CD4-positive, alpha-beta T cell treated with Interleukin-2 at 100 ng/mL for 4 hours (primary cell): ENCODE data around the gene EDRF1.
"Not testable (repeated sequence)": the region's sequence is repeated elsewhere in the genome, so short reads cannot be mapped to it uniquely, and the experiment has no call there.

Source experiments
- DNase-seq: peaks from one replicate; pipeline ENCODE4 v3.0.0-alpha.2; 2020; ENCODE audit warnings: low spot score

The EDRF1 gene

DNA sequence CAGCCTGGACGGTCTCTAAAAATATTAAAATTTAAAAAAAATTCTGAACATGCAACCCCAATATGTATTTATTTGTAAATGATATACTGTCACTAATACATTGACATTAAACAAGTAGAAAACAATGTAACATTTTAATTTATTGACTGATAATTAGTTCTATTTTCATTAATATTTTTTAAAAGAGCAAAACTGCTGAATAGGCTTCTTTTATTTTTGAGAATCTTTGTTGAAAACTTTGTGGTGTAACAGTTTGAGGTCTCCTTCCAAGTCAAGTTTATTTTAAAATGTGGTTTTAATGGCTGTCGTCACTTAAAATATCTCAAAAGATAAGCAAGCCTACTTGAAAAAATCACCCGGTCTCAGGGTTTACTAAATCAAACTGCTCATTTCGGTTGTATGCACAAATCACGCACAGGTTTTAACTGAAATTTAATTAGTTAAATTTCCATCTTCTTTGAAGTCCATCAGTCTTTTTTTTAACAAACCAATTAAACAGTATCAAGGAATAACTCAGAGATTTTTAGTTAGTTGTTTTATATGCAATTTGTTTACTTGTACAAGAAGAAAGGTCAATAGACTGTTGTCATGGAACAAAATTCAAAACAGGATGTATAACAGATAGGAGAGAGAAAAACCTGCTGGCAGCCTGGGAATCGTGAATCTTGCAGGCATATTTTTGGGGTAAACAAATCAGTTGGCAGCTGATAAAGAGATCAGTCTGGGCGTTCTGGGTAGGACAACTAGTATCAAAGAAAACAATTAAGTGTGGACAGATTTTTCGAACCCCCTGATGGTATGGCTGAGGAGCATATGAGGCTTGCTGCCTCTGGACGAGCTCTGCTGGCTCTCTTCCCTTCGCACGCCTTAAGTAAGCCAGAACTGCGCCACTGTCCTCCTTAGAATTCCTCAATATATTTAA, 9.7 kb upstream of the EDRF1 start:
- no peak for DNase-seq

DNA sequence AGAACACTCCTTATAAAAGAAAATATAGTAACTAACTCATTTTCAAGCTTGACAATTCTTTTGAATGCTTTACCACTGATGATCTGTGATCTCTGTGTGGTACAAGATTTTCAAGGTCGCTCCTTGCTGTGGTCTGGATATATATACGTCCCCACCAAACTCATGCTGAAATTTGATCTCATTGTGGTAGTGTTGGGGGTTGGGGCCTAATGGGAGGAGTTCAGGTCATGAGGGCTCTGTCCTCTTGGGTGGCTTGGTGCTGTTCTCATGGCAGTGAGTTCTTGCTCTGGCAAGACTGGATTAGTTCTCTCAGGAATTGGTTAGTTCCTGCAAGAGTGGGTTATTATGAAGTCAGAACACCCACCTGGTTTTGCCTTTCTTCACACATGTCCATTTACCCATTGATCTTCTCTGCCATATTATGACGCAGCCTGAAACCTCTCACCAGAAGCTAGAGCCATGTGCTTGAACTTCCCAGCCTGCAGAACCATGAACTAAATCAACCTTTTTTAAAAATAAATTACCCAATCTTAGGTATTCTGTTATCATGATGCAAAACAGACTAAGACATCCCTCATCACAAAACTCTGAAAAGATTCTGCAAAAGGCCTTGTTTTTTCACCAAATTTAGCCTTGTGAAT, 8.3 kb upstream of the EDRF1 start:
- no peak for DNase-seq

DNA sequence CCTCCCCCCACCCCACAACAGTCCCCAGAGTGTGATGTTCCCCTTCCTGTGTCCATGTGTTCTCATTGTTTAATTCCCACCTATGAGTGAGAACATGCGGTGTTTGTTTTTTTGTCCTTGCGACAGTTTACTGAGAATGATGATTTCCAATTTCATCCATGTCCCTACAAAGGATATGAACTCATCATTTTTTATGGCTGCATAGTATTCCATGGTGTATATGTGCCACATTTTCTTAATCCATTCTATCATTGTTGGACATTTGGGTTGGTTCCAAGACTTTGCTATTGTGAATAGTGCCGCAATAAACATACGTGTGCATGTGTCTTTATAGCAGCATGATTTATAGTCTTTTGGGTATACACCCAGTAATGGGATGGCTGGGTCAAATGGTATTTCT, 4.8 kb upstream of the EDRF1 start:
- DNase-seq, result not testable (repeated sequence)

DNA sequence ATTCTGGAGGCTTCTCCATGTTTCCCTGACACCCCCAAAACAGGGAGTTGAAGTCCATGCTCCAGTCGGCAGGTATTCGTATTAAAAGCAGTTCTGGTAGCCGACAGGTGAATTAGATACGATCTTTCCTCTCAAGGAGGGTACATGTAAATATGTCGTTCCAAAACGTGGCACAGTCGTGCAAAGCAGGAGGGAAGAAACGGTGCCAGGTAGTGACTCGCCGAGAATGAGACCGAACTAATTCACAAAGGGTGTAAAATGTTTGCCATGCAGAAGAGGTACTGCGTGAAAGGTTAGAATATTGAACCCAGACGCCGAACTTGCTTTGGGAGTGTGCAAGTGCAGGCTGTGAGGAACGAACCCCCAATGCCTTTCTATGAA, 483 bp downstream of the EDRF1 start:
- DNase-seq, result no peak

DNA sequence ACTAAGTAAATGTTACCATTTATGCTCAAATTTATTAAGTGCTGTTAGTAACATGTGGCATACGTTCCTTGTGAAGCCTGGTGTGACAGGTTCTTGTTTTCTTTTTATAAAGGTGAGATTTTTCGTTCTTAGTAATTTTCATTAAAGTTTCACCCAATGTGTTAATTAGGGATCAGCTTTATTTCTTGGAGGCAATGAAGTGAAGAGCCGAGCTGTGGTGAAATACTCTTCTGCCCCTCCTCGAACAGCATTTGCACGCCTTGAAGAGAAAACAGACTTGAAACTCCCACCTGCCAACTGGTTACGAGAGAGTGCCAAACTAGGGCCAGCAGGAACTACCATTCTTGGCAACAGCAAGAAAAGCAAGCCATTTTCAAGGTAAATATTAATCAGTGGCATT, 1.5 kb downstream of the EDRF1 start:
- no peak for DNase-seq

DNA sequence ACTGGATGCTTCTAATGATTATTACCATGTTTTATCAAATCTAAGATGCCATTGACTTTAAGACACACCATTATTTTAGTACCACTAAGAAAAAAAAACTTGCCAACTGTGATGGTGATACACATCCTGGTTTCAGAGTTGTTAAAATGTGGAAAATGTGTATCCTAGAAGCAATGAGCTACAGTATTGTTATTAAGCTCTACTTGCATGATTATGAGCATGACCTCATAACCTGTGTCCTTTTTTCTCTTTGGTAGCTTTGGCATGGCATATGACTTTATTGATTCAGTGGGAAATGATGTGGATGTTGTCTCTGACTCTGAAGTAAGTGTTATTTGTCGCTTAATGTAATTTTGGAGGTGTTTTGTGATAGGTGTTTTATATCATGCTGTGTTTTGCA, 3.3 kb downstream of the EDRF1 start:
- DNase-seq, result no peak

DNA sequence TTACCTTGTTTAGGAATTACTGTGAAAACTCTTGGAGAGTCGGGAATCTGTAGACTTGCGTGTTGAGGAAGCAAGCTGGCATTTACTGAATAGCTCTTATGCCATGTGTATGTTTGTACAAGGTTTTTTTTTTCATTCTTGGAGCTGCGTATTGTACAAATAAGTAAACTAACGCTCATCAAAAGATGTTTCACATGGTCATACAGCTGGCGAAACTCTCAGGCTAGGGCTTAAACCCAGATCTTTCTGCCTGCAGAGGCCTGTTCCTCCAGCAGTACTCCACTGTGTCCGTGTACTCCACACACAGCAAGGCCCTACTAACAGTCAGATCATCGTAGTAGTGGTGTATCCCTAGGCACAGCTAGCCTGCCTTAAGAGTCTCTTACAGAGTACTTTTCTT, 7.4 kb downstream of the EDRF1 start:
- DNase-seq, result no peak

DNA sequence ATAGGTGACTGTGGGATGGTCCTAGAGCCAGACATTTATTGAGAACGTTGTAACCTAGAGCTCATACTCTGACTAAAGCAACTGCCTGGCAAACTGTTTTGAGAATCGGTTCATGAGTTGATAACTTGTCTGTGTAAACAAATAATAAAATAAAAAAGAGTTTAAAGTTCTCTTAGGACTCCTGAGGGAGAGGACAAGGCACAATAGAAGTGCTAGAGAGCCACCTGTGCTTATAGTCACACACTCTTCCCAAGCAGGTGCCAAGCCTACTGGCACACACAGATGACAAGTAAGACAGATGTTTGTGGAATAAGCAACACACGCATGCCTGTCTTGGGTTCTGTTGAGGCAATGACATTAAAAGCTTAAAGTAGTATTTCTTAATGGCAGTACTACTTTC, 7.9 kb downstream of the EDRF1 start:
- no peak for DNase-seq

DNA sequence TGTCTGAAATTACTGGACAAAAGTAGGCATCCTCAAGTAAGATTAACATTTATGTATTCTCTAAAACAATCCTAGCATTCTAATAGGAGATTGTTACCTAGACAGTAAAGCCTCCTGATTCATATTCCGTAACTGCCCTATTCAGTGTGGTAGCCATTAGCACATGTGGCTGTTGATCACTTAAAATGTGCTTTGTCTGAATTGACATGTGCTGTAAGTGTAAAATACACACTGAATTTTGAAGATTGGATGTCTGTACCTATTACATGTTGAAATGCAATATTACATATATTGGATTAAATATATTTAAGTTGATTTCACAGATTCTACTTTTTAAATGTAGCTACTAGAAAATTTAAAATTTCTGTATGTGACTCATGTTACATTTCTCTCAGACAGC, 14.6 kb downstream of the EDRF1 start:
- DNase-seq, result no peak

DNA sequence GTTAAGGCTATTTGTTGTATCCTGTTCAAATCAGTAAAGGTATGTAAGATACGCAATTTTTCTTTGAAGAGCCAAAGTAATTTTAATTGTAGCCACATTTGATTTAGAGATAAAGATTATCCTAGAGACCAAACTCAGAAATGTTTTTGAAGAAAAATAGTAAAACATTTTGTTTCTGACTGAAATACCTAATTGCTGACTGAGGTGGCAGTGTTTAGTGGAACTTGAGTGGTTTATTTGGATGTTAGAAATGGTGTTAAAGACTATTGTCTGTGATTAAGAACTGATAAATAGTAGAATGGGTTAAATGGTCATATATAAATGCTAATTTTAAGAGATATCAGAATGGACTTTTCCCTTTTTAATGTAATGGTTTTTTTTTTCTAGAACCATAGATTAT, 15.3 kb downstream of the EDRF1 start:
- no peak for DNase-seq

DNA sequence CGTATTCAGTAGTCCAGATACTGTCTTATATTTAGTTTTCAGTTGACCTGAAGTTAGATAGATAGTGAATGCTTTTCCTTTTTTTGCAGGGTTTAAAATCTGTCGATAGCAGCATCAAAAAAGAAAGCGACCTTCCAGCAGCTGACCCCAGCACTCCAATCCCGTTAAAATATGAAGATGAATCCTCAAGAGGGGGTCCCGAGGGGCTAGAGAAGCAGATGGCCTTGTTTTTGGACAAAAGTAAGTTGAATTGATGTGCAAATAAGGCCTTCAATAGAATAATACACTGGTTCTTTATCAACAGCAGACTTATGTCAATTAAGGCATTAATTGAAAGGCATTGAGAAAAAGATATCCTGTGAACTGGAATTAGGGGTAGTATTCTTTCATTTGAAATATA, 18.7 kb downstream of the EDRF1 start:
- no peak for DNase-seq

DNA sequence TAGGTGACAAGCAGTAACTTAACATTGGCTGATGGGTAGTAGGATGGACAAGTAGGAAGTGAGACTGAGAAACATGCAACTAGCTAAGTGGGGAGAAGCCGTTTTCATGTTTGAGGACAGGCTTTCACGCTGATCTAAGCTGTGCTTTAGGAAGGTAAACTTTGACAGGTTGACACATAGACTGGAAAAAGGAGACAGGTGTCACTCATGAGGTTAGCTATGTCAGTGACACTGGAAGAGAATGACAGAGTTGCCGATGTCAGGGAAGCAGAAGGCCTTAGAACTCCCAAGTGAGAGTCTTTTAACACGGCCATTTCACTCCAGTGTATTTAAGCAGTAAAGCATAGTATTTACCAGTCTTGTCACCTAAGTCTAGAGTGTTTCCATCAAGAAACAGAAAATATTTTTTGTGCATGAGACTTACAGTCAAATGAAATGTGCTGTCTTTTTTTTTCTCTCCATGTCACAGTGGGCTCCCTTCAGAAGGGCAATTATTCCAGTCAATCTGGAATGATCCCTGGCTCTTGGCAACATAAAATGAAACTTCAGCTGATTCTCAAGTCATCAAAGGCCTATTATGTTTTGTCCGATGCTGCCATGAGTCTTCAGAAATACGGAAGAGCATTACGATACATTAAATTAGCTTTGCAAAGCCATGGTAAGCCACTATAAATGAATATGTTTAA, 20.6 kb downstream of the EDRF1 start:
- no peak for DNase-seq

DNA sequence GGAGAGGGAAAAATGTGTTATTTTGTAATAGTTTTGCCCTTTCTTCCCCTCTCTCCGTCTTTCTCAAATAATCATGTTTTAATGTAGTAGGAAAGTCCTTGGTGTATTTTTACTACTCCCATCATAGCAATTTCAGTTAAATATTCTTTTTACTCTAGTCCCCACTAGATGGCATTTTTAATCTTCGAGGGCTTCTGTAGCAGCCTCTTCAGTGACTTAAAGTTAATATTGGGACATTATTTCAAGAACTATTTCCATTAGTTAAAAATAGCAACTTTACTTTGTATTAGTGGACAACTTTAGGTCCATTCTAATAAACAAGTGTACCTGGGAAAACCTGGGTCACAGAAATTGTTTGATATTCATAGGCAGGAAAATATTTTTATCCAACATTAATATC, 23.0 kb downstream of the EDRF1 start:
- DNase-seq, result no peak

DNA sequence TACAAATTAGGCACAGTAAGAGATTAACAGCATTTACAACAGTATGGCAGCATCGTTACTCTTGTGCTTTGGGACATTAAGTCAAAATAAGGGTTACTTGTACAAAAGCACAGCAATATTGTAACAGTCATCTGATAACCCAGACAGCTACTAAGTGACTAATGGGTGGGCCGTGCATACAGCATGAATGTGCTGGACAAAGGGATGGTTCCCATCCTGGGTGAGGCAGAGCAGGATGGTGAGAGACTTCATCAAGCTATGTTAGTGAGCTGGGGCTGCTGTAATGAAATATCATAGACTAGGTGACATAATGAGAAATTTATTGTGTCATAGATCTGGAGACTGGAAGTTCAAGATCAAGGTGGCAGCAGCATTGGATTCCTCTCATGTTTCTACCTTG, 25.4 kb downstream of the EDRF1 start:
- no peak for DNase-seq

DNA sequence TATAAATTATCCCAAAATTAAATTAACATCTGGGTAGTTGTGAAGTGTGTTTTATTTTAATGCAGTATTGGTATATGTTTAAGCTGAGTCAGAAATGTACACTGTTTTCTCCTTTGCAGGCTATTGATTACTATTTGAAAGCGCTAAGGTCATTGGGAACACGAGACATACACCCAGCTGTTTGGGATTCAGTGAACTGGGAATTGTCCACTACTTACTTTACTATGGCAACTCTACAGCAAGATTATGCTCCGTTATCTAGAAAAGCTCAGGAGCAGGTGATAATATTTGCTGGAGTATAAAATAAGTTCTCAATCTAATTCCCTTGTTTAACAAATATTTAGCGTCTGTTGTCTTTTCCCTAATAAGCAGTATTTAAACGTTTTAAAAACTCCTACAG, 27.9 kb downstream of the EDRF1 start:
- DNase-seq, result no peak

DNA sequence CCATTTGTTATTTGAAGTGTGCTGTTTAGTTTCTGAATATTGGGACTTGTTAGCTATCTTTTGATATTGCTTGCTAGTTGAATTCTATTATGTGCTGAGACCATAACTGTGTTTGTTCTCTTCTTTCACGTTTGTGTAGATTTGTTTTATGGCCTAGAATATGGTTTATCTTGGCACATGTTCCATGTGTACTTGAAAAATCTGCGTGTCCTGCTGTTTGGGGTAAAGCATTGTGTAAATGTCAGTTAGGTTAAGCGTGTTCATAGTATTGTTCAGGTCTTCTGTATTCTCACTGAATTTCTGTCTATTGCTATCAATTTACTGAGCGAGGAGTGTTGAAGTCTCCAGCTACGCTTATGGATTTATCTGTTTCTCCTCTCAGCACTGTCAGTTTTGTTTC, 36.7 kb downstream of the EDRF1 start:
- DNase-seq, result no peak

DNA sequence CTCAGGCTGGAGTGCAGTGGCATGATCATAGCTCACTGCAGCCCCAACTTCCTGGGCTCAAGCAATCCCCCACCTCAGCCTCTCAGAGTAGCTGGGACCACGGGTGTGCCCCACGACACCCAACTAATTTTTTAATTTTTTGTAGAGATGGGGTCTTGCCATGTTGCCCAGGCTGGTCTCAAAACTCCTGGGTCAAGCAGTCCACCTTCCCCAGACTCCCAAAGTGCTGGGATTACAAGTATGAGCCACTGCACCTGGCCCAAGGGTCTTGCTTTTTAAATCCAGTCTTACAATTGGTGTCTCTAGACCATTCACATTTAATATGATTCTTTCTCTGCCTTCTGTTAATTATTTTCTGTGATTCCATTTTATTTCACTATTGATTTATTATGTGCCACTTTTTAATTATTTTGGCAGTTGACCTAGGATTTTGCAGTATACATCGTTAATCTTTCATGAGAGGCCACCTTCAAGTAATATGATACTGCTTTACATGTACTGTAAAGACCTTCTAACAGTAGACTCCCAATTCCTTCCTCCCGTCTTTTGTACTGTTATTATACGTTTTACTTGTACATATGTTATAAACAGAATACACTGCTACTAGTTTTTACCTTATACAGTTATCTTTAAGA, 37.5 kb downstream of the EDRF1 start:
- no peak for DNase-seq

DNA sequence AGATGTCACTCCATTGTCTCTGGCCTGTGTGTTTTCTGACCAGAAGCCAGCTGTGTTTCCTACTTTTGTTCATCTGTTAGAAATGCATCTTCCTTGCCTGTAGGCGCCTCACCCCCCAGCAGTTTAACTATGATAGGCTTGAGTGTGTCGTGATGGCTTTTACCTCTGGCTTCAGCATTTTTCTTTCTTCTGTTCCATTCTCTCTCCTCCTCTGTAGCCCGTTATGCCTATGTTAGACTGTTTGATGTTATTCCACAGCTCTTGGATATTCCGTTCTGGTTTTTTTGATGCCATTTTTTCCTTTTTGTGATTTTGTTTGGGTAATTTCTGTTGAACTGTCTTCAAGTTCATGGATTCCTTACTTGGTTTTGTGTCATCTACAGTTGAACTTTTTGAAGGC, 38.2 kb downstream of the EDRF1 start:
- no peak for DNase-seq

DNA sequence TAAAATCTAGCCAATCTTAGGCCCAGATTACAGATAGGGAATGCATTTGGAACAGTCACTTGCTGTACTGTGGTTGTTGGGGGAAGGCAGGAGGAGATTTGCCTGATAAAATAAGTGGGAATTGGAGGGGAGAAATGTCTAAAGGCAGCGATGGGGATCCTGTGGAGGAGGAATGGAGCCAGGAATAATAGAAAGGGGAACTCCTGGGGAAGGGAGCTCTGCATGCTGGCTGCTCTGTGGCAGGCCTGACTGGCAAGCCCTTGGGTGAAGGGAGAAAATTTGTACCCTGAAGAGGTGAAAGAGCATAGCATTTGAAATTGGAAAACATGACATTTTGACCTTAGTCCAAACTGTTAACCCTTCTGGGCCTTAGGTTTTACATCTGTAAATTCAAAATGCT, 42.5 kb downstream of the EDRF1 start:
- DNase-seq, result no peak

DNA sequence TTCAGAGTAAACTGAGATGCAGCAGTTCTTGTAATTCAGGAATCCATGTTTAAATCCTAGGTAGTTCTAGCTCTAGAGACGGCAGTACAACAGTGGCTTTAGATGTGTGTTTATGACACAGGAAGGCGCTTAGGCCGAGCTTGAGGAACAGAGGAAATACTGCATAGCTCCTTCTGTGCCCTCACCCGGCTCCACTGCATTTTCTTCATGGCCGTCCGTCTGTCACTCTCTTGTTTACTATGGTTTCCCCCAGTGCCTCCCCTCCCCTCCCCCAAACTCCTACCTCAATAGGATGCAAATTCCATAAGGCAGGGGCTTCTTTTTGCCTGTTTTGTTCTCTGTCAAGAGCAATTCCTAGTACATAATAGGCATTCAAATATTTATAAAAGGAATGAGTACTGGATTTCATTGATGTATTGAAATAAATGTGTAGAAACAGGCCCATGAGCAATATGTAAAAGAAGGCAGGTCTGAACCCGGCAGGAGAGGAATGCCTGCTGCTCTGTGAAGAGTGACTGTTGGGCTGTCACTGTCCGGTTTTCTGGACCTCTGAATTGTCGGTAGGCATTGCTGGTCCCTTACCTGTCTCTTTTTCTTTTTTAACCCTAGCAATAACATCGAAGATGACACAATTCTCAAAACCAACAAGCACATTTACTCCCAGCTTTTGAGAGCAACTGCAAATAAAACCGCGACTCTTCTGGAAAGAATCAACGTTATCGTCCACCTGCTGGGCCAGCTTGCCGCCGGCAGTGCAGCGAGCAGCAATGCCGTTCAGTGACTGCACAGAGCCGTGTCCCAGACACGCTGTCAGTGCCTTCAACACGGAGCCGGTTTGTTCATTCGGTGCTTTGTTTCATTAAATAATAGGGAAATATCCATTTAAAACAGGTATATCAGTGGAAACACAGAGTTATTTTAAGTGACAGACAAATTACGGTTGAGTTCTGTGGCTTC, 43.5 kb downstream of the EDRF1 start:
- DNase-seq, result no peak

DNA sequence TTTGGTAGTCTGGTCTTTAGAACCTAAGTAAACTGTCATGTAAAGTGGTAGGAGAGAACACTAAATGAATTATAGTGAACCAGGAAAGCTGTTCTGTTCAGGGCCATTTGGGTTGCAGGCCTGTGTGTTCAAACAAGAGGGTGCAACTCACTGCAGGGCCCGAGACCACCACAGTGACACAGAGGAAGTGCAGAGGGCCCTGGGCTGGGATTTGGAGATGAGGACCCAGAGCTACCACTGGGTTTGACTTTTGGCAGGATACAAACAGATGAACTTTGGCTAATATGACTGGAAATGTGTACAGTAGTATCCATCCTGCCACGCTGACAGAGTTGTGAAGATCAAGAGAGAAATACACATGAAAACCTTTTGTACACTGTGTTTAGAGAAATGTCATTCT, 46.3 kb downstream of the EDRF1 start:
- DNase-seq, result no peak

DNA sequence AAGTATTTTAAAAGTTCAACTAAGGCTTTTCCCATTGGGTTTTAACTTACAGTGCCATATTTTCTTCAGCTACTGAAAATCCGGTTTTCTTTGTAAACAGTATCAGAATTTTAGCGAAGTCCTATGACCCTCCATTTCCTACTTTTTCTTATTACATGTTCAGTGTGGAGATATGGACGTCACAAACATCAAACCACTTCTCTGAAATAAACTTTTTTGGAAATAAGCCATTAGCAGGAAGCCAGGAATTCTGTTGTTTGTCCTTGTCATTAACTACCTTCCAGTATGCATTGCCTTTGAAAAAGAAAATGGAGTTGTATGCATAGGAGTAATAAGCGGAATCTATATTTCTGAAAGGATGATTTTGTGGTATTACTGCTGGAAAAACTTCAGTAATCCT, 47.0 kb downstream of the EDRF1 start:
- DNase-seq, result no peak
